Activated naive CD4-positive, alpha-beta T cell treated with anti-CD3 and anti-CD28 coated beads, Interleukin-2, amount 50 U/mL, for 16 hours (primary cell): ENCODE data around the gene OLIG1.

Experiments used
- DNase-seq: peaks from one replicate; pipeline ENCODE4 v3.0.0-alpha.2; 2020

OLIG1 gene

DNA sequence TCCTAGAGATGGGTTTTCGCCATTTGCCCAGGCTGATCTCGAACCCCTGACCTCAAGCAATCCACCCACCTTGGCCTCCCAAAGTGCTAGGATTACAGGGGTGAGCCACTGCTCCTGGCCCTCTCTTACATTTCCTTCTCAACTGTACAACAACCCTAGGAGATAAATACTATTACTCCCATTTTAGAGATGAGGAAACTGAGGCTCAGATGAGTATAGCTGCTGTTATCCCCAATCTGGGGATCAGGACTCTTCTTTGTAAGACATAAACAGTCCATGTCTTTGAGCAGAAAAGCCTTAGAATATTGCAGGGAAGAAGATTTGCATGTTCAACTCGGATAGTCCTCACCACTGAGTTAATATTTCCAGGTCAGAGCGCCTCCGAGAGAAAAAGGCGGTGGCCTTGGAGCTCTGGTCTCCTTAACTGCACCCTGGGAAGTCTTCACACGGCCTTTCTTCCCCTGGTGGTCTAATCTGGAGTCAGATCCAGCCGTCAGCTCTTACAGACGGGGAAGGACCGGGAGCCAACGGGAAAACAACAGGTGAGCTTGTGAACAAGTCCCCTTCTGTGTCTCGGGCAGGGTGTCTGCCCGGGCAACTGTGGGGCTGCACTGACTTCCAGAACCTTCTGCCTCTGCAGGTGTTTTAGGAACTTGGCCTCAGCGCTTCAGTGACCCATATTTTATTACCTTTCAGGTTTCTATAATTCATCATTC, 5.9 kb upstream of the OLIG1 start:
- no peak for DNase-seq

DNA sequence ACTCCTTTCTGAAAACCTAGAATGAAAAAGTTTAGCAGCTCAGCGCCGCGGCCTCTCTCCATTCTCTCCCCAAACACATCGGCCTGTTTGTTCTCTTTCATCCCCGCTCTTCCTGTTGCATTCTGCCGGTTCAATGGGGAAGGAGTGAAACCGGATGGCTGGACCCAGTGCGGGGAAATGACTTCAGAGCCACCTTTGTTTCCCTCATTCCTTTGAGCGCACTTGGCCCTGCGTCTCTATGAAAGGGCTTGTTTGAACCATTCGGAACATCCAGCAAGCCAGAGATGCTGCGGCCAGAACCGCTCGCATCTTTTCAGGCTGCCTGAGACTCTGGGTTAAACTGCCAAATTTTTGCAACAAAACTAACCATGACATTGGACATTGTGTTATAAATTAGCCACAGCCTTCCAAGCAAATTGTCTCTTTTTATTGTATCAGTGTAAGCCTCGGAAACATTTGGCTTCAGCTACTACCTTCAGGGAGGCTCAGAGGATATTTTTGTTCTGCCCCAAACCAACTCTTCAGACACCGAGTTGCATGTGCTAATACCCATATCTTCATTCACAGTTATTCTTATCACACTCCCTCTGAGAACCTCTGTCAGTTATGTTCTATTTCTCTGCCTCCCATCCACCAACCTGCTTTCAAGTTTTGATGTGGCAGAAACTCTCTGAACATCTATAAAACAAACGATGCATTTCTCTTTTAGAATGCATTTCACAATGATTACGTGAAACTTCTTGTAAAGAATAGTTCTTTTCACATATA, 5.1 kb upstream of the OLIG1 start:
- no peak for DNase-seq

DNA sequence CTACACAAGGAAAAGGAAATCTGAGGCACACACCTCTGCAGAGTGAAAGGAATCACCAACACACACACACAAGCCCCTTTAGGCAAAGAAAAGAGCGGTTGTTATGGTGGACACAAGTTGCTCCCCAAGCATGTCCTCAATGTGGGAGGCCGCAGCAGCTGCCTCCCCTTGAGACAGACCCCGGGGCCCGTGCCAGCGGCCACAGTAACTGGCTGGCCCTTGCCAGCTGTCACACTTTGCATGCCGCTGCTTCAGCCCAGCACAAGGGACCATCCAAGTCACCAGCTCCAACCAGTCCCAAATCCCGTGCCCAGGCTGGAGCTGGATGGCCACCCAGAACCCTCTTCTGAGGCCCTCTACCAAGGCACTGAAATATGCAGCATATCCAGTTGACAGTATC, 2.9 kb upstream of the OLIG1 start:
- DNase-seq = no peak

DNA sequence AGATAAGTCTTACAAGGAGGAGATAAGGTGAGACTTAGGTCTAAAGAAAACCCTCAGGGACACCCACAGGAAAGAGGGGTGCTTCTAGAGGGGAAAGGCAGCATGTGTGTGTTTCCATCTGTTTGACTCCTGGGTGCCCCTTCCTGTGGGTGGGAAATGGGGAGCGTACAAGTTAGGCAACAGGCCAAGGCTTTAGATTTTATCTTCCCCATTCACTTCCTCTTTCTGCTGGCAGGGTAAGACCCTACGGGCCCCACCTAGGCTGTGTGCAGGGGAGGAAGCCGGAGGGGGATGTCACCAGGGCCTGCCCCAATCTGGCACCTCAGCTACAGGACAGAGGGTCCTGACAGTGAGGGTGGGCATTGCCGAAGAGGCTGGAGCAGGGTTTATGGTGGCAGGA, 2.5 kb upstream of the OLIG1 start:
- DNase-seq = no peak

DNA sequence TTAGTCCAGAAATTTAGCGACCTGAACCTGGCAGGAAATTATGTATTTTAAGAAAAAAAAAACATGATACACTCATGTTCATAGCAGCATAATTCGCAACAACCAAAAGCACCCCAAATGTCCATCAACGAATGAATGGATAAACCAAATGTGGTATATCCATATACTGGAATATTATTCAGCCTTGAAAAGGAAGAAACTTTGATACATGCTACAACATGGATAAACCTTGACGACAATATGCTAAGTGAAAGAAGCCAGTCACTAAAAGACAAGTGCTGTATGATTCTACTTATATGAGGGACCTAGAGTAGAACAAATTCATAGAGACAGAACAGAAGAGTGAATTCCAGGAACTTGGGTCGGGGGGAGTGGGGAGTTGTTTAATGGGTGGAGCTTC, 698 bp upstream of the OLIG1 start:
- no peak for DNase-seq

DNA sequence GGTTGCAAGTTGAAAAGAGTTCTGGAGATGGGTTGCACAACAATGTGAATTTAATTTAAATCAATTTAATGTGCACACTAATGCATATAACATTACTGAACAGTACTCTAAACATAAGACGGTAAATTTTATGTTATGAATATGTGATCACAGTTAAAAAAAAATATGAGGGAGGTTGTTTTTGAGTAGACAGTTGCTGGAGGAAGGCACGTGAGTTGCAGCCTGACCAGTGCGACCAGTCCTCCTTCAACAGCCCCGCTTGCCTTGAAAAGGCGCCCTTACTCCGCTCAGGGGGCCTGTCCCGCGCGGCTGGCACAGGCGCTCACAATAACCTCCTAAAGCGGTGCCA, 322 bp upstream of the OLIG1 start:
- no peak for DNase-seq

DNA sequence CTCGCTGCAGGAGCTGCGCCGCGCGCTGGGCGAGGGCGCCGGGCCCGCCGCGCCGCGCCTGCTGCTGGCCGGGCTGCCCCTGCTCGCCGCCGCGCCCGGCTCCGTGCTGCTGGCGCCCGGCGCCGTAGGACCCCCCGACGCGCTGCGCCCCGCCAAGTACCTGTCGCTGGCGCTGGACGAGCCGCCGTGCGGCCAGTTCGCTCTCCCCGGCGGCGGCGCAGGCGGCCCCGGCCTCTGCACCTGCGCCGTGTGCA, 730 bp downstream of the OLIG1 start:
- DNase-seq = no peak

DNA sequence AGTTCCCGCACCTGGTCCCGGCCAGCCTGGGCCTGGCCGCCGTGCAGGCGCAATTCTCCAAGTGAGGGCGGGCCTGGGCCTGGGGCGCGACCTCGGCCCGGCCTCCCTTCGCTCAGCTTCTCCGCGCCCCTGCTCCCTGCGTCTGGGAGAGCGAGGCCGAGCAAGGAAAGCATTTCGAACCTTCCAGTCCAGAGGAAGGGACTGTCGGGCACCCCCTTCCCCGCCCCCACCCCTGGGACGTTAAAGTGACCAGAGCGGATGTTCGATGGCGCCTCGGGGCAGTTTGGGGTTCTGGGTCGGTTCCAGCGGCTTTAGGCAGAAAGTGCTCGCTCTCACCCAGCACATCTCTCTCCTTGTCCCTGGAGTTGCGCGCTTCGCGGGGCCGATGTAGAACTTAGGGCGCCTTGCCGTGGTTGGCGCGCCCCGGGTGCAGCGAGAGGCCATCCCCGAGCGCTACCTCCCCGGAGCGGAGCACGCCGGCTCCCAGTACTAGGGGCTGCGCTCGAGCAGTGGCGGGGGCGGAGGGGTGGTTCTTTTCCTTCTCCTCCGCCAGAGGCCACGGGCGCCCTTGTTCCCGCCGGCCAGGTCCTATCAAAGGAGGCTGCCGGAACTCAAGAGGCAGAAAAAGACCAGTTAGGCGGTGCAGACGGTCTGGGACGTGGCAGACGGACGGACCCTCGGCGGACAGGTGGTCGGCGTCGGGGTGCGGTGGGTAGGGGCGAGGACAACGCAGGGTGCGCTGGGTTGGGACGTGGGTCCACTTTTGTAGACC, 1.2 kb downstream of the OLIG1 start:
- DNase-seq = peak; percentile 25

DNA sequence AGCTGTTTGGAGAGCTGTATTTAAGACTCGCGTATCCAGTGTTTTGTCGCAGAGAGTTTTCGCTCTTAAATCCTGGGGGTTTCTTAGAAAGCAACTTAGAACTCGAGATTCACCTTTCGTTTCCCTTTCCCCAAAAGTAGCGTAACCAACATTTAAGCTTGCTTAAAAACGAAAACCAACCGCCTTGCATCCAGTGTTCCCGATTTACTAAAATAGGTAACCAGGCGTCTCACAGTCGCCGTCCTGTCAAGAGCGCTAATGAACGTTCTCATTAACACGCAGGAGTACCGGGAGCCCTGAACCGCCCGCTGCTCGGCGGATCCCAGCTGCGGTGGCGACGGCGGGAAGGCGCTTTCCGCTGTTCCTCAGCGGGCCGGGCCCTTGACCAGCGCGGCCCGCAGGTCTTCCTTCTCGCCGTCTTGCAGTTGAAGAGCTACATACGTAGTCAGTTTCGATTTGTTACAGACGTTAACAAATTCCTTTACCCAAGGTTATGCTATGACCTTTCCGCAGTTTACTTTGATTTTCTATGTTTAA, 1.9 kb downstream of the OLIG1 start:
- no peak for DNase-seq

DNA sequence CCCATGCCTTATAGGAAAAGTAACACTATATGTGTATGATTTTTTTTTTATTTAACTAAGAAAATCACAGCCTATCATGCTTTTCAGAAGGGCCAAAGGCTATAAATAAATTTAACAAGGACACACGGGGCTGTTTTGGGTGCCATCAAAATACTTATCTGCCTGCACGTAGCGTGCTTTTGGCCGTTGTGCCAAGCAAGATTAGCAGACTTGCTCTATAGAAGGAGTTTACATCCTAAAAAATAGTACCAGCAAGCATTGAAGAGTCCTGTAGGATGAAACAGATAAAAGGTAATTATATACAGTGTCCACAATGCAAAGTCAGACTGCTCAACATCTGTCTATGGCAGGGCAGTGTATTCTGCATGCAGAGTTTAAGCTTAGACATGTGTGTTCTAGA, 3.7 kb downstream of the OLIG1 start:
- no peak for DNase-seq

DNA sequence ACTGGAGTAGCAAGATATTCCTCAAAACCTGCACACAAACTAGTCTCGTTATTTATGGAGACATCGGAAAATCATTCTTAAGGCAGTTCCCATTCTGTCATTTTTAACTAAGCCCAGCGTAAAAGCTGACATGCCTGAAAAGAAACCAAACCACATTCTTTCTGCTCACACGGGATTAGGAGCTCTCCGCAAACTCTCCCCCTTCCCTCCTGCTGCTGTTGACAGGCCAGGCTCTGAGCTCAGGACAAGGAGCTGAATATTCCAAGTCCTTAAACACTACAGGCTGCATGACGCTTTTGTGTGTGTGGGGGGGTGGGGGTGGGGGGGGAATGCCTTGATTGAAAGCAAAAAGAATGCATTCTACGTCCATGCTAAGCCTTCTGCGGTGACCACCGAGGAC, 5.2 kb downstream of the OLIG1 start:
- no peak for DNase-seq

DNA sequence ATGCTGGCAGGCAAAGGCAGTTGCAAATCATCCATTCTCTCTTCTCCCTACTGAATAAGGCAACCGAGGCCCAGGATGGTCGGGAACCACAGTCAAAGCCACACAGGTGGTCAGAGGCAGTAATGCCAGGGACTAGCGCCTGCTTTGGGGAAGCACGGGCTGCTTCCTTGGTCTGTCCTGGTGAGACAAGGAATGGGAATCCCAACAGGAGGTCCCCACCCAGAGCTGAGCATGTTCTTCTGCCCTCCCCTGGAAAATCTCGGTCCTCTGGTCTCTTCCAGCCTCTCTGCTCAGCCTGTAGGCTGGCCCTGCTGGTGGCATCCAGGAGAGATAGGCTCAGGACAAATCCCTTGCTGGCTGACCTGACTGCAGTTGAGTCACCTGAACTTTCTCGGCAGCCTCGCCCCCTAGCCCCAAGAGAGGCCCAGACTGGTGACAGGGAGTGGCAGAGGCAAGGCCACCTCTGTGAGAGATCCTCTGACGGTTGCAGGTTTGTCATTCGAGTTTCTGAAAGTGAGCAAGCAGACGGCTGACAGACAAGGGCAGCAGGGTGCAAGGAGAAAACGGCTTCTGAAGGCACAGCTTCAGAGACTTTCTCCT, 5.8 kb downstream of the OLIG1 start:
- DNase-seq = no peak

DNA sequence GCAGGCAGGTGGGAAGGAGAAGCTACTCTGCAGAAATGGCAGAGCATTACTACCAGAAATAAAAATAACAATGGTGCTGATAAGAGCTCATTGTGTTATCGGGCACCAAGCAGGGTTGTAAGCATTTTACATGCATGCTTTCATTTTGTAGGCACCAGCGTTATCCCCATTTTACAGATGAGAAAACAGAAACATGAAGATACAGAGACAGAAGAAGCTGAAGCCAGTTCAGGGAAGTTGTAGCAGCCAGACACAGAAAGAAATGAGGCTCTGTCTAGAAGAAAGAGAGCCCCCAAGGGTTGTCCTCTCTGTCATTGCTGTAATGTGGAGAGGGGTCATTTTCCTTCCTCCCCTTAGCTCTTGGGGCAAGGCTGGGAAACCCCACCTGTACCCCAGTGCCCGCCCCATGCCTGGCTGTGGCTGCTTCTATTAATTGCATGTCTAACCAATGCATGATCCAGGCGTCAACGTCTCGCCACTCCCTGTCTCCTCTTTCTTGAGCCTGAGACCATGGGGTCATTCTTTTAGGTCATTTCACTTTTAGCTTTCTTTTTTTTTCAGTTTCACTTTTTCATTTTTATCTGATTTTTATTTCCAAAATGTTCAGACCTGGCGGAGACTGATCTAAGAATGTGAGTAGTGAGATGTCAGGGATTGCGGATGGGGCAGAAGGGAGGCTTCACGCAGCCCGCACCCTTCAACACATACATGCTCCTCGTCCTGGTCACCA, 6.8 kb downstream of the OLIG1 start:
- no peak for DNase-seq

DNA sequence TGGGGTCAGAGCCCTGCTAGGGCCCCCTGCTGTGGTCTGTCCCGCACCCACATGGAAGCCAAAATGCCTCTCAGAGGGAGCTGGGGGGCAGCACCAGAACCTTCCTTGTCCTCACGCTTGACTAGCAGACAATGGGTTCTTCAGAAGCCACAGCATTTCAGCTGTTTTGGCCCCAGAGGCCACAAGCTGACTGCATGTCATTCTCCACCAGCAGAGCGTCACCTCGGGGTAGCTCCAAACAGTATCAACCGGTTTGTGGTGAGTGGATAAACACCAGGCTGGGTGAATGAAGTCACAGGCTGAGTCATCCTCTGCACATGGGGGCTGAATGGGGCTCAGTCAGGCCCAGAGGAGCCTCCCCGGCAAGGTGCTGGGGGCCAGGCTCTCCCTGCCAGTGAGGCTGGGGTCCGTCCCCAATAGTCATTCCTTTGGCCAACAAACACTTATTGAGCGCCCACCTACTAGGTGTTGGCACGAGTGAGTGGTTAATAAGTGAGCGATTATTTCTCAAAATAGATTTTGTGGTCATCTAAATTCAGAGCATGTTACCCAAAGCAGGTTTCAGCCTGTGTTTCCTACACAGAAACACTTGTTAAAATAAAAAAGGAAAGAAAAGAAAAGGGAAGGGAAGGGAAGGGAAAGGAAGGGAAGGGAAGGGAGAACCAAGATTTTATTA, 9.1 kb downstream of the OLIG1 start:
- no peak for DNase-seq

DNA sequence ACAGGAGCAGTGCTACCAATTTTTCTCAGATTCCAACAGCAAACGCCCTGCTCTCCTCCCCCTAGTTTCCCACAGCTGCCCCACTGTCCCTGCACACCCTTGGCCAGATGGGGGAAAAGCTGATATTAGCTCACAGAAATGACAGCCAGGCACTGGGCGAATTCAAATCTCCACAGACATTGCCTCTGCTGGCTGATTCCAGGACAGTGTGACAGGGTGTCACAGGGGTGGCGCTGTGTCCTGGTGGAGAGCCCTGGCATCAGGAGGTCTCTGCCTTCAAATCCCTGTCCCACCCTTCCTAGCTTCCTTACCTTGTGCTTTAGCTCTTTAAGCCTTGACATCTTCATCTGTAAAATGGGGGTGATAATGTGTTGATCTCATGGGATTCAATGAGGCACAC, 10.4 kb downstream of the OLIG1 start:
- no peak for DNase-seq

DNA sequence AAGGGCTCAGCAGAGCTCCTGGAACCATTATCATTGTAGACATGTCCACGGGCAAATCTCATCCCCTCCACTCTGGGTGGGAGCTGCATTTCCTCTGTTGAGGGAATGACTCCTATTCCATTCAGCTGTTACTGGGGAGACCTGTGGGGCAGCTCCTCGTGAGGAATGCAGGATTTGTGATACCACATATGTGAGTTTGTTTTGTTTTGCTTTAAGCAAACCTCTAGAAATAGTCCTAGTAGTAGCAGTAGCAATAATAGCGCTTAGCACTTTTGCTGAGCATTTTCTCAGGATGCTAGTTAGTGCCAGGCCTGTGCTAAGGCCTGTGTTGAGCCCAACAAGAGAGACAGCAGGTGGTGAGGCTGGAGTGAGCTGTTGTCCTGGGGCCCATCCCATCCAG, 10.8 kb downstream of the OLIG1 start:
- no peak for DNase-seq

DNA sequence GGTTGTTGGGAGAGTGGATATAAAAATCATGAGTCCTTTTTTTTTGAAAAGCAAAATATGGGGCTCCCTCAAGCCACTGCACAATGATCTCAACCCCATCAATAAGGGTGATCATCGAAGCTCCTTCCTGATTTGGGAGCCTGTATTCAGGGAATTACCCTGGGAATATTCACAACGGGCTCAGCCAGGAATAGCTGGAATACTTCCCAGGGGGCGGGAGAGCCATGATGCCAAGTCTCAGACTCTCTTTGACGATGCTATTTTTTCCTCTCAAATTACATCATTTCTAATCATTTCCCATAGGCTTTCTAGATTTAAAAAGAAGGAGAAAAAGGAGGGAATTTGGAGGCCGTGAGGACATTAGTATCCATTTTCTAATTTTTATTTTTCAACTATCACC, 18.4 kb downstream of the OLIG1 start:
- no peak for DNase-seq

DNA sequence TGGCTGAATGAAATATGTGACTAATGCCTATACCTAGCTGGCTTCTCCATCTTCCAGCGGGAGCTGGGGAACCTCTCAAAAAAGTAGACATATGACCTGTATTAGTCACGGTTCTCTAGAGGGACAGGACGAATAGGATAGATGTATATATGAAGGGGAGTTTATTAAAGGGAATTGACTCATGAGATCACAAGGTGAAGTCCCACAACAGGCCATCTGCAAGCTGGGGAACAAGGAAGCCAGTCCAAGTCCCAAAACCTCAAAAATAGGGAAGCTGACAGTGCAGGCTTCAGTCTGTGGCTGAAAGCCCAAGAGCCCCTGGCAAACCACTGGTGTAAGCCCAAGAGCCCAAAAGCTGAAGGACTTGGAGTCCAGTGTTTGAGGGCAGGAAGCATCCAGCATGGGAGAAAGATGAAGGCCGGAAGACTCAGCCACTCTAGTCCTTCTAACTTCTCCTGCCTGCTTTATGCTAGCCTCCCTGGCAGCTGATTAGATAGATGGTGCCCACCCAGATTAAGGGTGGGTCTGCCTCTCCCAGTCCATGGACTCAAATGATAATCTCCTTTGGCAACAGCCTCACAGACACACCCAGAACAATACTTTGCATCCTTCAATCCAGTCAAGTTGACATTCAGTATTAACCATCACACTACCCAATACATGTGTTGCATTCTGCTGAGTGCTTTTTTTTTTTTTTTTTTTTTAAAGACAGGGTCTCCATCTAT, 19.6 kb downstream of the OLIG1 start:
- no peak for DNase-seq

DNA sequence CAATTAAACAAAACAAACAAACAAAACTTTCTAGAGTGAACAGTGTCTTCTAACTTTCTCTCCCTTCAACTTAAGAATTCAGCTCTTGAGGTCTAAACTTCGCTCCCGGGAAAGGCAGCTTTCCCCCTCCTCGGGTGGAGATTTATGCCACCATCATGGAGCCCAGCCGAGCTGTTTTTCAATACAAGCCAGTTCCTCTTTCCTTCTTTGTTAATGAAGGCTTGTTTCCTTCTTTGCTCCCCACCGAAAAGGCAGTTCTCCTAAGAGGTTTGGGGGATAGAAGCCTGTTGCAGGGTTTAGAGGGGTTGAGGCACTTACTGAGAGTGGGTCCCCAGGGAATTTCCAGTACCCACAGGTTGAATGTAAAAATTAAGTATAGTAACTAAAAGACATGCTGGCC, 26.5 kb downstream of the OLIG1 start:
- no peak for DNase-seq

DNA sequence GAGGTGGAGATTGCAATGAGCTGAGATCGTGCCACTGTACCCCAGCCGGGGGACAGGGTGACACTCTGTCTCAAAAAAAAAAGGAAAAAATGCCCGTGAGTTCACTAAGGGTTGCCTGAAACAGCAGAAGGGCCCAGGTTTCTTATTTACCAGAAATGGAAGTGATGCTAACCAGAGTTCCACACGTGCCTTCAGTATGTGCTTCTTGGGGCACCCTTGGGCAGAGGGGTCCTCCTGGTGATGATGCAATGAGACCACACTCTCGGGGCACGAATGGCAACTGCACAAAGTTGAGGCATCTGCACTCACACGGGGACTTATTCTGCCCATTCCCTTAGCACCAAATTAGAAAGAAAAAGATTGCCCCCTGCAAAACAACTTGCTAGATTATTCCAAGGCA, 29.2 kb downstream of the OLIG1 start:
- DNase-seq = no peak

DNA sequence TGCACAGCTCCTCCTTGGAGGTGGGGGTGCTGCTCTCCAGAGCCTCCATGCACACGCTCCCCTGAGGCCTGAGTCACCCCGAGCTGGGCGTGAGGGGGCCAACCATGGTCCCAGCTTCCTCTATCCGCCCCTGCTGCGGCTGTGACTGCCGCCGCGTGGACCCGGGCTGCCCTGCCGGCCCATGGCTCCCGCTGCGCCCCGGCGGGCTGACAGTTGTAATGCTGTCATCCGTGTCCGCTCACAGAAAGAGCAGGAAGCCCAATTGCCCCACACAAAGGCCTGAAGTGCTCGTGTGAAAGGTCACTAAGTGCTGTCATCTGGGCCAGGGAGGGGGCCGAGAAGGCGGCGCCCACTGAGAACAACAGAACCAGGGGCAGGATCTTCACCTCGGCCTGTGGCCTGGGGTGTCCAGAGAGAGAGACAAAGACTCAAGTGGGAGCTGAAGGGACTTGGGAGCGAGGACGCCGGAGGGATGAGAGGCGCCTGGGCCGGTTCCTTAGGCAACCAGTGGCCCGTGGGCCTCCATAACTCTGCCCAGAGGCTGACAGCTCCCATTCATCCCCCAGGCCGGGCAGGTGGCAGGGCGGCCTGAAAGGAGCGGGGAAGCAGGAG, 31.5 kb downstream of the OLIG1 start:
- DNase-seq = no peak
